KOPT-K1 (cell line): ENCODE measurements around the gene MARCHF11.

Experiments
- H3K27ac ChIP-seq: fragments of 200-600 bp; sonication (generic); 2 replicates; pipeline ENCODE4 v1.5.1; 2016; ENCODE audit warnings: antibody characterized with exemption, mild to moderate bottlenecking, low read depth, low read length; ENCODE audit not compliant: poor library complexity, severe bottlenecking
- H3K36me3 ChIP-seq: fragments of 200-600 bp; sonication (generic); 2 replicates; pipeline ENCODE4 v1.5.1; 2017; ENCODE audit warnings: antibody characterized with exemption, mild to moderate bottlenecking, low read length, moderate library complexity; ENCODE audit not compliant: insufficient read depth
- H3K9me3 ChIP-seq: fragments of 200-600 bp; sonication (generic); 2 replicates; pipeline ENCODE4 v1.5.1; 2017; ENCODE audit warnings: antibody characterized with exemption, low read length, mild to moderate bottlenecking; ENCODE audit not compliant: insufficient read depth, poor library complexity, severe bottlenecking

MARCHF11 gene

DNA sequence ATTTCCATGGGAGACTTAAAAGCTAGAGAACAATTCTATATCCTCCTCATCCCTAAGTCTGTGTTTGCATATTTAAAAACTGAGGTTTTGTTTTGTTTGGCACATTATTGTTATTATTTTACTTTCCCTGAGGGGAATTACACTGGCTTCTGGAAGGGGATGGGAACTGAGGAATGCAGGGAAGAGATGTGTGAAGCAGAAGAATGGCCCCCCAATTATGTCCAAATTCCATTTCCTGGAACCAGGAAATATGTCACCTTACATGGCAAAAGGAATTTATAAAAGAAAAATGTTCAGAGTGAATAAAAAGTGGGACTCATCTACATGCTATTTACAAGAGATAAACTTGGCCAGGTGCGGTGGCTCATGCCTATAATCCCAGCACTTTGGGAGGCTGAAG lies 129.8 kb downstream of the MARCHF11 start:
- H3K27ac ChIP-seq, result no peak overlapping the region
- no peaks in the 10 kb centered on the region for H3K36me3 ChIP-seq
- no peaks in the 10 kb centered on the region for H3K9me3 ChIP-seq

DNA sequence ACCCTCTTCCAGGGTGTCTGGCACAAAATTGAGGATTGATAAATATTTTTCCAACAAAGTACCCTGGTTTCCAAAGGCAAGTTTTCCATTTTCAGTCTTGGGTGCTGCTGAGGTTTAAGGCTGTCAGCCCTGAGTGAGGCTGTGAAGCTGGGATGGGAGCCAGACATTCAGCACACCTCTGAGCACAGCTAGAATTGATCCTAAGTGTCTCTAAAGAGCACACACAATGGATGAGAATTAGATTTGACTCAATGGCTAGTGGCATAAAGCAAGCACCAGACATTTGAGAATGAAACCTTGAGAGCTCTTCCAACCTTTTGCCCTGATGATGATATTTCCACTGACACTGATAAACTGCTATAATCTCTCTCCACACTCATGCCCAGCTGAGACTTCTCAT lies 131.5 kb downstream of the MARCHF11 start:
- Histone ChIP-seq H3K36me3 (no peaks in the 10 kb centered on the region), H3K9me3 (no peaks in the 10 kb centered on the region), H3K27ac (no peak overlapping the region)

DNA sequence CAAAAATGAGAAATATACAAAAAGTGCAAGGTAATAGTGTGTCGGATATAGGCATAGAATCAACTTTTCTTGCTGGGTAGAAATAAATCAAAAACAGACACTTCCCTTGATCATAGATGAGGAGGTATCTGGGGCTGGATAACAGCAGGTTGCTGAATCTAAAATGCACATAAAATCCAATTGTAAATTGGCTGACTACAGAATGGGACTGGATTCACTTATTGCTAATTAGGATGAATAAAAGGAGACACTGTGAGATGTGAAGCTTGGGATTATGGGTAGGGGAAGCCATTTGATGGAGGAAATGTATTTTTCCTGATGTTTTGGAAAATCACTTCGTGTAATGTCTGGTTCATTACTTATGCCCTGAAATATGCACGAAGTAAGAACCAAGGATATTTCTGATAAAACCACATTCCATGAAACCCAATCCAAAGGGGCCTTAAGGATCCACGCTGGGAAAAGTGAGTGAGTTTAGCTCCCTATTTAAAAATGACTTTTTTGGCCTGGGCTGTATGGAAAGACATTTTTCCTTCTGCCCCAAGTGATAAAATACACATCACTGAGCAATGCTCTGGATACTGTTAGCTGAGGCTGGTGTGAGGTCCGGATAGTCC lies 136.1 kb downstream of the MARCHF11 start:
- Histone ChIP-seq H3K36me3 (no peaks in the 10 kb centered on the region), H3K9me3 (no peaks in the 10 kb centered on the region), H3K27ac (no peak overlapping the region)

DNA sequence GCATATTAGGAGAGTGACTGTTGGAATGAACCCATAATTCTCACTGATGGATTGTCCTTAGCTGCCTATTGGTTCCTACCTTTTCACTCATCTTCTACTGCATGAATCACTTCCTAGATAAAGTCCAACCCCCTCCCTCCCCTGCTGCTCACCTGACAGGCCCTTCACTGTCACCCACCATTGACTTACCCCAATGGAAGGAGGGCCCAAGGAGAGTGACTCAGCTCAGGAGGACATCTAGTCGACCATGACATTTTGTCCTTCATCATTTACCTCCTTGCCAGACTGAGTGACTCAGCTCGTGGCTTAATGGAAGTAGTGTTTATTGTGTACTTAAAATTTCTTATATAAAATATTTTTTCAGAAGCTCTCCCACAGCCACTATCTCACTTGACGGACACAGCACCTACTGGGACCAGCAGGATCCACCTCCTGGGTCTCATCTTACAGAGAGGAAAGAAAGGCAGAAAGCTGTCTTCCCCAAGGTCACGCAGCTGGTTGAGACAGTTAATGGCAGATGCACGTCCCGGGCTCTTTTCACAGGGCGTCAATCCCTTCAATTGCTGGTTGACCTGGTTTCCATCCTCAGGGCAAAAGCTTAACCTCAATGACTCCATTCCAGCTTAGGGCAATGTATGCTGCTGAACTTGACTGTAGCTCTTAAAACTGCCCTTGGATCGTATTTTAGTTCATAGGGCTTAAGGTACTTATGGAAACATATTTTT lies 142.3 kb downstream of the MARCHF11 start:
- H3K36me3 ChIP-seq, result no peaks in the 10 kb centered on the region
- H3K9me3 ChIP-seq, result no peaks in the 10 kb centered on the region
- no peak overlapping the region for H3K27ac ChIP-seq

DNA sequence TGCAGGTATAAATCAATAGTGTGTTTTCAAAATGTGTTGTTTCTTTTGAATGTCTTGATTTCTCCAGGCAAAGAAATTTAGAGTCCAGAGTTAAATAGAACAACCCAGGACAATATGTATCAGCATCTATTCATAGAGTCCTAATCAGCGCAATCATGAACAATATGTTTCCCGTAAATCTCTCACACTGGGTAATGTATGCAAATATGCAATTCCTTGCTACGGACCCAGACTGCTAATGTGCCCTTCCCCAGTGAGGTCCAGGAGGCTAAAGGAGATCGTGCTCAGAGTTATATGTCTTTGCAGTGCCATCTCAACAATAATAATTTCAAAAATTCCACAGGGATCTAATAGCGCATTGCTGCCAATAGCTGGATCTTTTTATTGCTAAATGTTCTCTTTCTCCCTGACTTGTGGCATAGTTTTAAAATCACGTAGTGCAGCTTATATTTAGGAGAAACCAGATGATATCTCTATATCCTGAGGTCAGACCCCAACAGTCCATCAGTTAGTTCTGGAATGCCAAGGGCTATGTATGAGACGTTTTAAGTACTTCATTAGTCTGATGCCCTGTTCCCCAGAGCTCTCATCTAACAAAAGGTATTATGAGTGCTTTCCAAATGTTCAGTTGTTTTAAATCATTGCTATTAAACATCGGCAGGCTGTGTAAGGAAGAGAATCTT lies 145.1 kb downstream of the MARCHF11 start:
- Histone ChIP-seq H3K27ac (no peak overlapping the region), H3K9me3 (no peaks in the 10 kb centered on the region), H3K36me3 (no peaks in the 10 kb centered on the region)

DNA sequence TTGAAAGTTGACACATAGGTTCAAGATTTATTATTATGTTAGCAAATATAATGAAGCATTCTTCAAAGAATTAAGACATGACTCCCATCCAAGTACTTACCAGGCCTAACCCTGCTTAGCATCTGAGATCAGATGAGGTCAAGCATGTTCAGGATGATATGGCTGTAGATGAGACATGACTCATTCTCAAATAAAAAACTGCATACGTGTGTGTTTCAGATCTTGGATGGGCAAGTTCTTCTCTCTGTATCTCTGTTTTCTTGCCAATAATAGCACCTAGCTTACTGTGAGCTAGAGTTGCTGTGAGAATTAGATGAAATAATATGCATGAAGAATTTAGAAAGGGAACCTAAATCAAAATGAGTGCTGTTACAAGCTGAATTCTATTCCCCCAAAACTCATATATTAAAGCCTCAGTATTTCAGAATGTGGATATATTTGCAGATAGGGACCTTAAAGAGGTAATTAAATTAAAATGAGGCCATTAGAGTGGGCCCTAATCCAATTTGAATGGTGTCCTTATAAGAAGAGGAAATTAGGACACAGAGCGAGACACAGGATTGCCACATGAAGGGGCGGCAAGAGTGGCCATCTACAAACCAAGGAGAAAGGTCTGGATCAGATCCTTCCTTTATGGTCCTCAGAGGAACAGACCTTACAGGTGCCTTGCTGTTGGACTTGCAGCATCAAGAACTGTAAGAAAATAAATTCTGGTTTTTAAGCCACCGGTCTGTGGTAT lies 146.2 kb downstream of the MARCHF11 start:
- H3K27ac ChIP-seq, result no peak overlapping the region
- no peaks in the 10 kb centered on the region for H3K36me3 ChIP-seq
- H3K9me3 ChIP-seq, result no peaks in the 10 kb centered on the region

DNA sequence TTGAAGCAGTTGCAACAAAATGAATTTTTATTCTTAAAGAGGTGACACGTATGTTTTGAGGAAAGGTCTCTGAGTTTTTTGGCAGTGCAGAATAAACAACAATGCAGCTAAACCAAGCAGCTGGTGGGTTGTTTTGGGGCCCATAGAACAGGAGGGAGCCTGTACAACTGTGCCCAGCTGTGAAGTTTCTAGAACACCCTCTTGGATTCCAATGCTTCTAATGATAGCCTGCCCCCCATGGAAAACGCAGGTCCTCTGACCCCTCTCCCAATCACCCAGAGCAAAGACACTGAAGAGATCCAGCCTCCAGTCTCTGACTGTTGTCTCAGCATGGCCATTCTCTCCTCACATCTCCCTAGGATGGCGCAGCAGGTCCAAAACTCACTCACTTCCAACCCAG lies 150.9 kb downstream of the MARCHF11 start:
- H3K36me3 ChIP-seq, result no peaks in the 10 kb centered on the region
- H3K9me3 ChIP-seq, result no peaks in the 10 kb centered on the region
- H3K27ac ChIP-seq, result no peak overlapping the region

DNA sequence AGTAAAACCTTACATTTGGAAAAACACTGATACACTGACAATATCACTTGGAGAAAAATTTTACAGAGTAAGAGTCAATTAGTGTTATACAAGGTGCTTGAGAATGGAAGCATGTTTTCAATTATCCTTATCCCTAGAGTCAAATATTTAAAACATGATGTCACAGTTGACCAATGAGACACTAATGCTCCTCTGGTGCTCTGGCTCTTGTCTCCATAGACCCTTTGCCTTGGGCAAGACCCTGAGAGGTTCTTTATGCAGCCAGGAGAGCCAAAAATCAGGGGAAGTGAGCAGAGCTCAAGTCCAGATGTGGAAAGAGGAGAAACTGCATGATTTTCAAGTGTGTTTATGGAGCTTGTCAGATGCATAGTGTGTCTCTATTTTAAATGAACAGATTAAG lies 153.9 kb downstream of the MARCHF11 start:
- Histone ChIP-seq H3K27ac (no peak overlapping the region), H3K36me3 (no peaks in the 10 kb centered on the region), H3K9me3 (no peaks in the 10 kb centered on the region)

DNA sequence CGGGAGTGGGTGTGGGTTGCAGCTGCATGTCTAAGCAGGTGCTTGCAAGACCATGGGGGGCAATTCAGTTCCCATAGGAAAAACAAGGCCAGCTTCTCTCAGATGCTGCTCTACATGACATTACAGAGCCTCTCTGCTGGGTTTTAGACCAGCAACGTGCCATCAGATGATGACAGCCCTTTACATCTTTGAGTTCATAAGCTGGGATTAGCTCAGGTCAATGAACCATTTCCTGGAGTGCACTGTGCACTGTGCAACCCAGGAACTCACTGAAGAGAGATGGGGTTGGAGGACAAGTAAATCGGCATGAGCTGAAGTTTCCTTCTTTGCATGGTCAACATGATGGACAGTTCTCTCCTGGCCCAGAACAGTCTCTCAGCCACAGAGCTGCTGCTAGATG lies 160.6 kb downstream of the MARCHF11 start:
- H3K9me3 ChIP-seq, result no peaks in the 10 kb centered on the region
- no peak overlapping the region for H3K27ac ChIP-seq
- no peaks in the 10 kb centered on the region for H3K36me3 ChIP-seq

DNA sequence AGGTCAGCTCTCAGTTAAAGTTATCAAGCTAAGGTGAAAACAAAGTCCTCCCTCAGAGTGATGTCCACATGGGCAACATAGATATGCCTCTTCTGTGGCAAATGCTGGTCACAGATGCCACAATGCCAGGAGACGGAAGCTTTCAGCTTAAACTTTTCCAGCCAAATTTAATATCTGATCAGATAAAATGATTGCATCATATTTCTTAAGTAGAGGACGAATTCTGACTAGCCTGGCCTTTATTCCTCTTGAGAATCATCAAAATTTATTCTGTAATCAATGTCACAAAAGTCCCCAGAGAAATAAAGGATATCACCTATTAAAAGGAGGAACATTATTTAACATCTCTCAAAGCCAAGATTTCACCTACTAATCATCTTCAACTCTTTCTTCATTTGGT lies 161.9 kb downstream of the MARCHF11 start:
- Histone ChIP-seq H3K36me3 (no peaks in the 10 kb centered on the region), H3K27ac (no peak overlapping the region), H3K9me3 (no peaks in the 10 kb centered on the region)
